ENCODE measurements around the gene POLRMT. TPM values are rescaled to one million over a fixed set of nuclear protein-coding genes. Genes with fewer than 3 reads are reported as not detected.

Gene POLRMT
- polyA plus RNA-seq, 1 experiment = 15.5 TPM

- no peak for TF ChIP-seq CTCF (IDR thresholded peaks at IDR 0.05; ENCODE audit: low read depth, low read length)
- H3K9me3 ChIP-seq (ENCODE audit: control insufficient read depth, insufficient read depth, low read length) = peaks cover 8% of the 10 kb centered on the region; the same call in 1 of the 2 replicates
- no peaks in the 10 kb centered on the region for H3K27me3 ChIP-seq (ENCODE audit: control insufficient read depth, insufficient read depth, low read length)
- peak overlapping the region; percentile 39 for H3K27ac ChIP-seq (ENCODE audit: low read depth, low read length)
- POLR2A ChIA-PET = interaction anchor here (1.0 to 2.3 kb wide), 2 partner anchors 13 to 42 kb away, joined by 3 to 8 read pairs; partner anchors contain the start of gene CDC34
- no peak for DNase-seq (ENCODE audit: low read depth, low spot score)
- H3K4me3 ChIP-seq (ENCODE audit: low read depth, low read length) = peak overlapping the region; percentile 47
- CTCF ChIA-PET = no interaction called here
Observed at GRCh38 chr19:574658-575526, 58.4 kb downstream of the POLRMT start.

- Histone ChIP-seq H3K27ac (ENCODE audit: low read depth, low read length) (no peak overlapping the region), H3K4me3 (ENCODE audit: low read depth, low read length) (peak overlapping the region; percentile 91), H3K27me3 (ENCODE audit: control insufficient read depth, insufficient read depth, low read length) (no peaks in the 10 kb centered on the region), H3K9me3 (ENCODE audit: control insufficient read depth, insufficient read depth, low read length) (peaks cover 8% of the 10 kb centered on the region; the same call in 1 of the 2 replicates)
- POLR2A ChIA-PET = no interaction called here
- no peak for DNase-seq (ENCODE audit: low read depth, low spot score)
- CTCF ChIA-PET = no interaction called here
- TF ChIP-seq CTCF (IDR thresholded peaks at IDR 0.05; ENCODE audit: low read depth, low read length) = no peak
Observed at GRCh38 chr19:573519-573825, 59.9 kb downstream of the POLRMT start.

- ChIA-PET POLR2A (interaction anchor here (0.6 to 1.7 kb wide), 8 partner anchors 11 to 90 kb away, joined by 3 to 13 read pairs (median 4); partner anchors contain the start of genes CDC34 and RNF126), CTCF (no interaction called here)
- H3K4me3 ChIP-seq (ENCODE audit: low read depth, low read length) = peak overlapping the region; percentile 91
- H3K27me3 ChIP-seq (ENCODE audit: control insufficient read depth, insufficient read depth, low read length) = no peaks in the 10 kb centered on the region
- peaks cover 8% of the 10 kb centered on the region; the same call in 1 of the 2 replicates for H3K9me3 ChIP-seq (ENCODE audit: control insufficient read depth, insufficient read depth, low read length)
- H3K27ac ChIP-seq (ENCODE audit: low read depth, low read length) = no peak overlapping the region
- DNase-seq (ENCODE audit: low read depth, low spot score) = no peak
- TF ChIP-seq CTCF (IDR thresholded peaks at IDR 0.05; ENCODE audit: low read depth, low read length) = no peak
Observed at GRCh38 chr19:572743-573518, 60.4 kb downstream of the POLRMT start.

GRCh38 chr19:572140-572742 lies 61.1 kb downstream of the POLRMT start, which contains the start of gene BSG:
Gene BSG, plus strand, starts transcription at chr19:572596. Its CDS starts 39 bp downstream, at chr19:572635.
- POLR2A ChIA-PET = interaction anchor here (0.6 to 1.7 kb wide), 9 partner anchors 11 to 207 kb away, joined by 3 to 13 read pairs (median 4); partner anchors contain the start of genes CDC34 and RNF126
- Histone ChIP-seq H3K27me3 (ENCODE audit: control insufficient read depth, insufficient read depth, low read length) (no peaks in the 10 kb centered on the region), H3K9me3 (ENCODE audit: control insufficient read depth, insufficient read depth, low read length) (peaks cover 5% of the 10 kb centered on the region; the same call in 1 of the 2 replicates), H3K27ac (ENCODE audit: low read depth, low read length) (peak within 1 kb of the TSS; percentile 82), H3K4me3 (ENCODE audit: low read depth, low read length) (peak within 1 kb of the TSS; percentile 91)
- peak; percentile 95 for DNase-seq (ENCODE audit: low read depth, low spot score)
- no peak for TF ChIP-seq CTCF (IDR thresholded peaks at IDR 0.05; ENCODE audit: low read depth, low read length)
- CTCF ChIA-PET = no interaction called here
